K562 (cell line): ENCODE measurements around the gene URM1. TPM values are rescaled to one million over a fixed set of nuclear protein-coding genes. Genes with fewer than 3 reads are reported as not detected.

Experiments used
- ESRRA ChIP-seq: fragments of 450-650 bp; IDR thresholded peaks from 2 replicates; pipeline ENCODE4 v1.6.1; 2014; ENCODE audit warnings: low read depth, mild to moderate bottlenecking, moderate library complexity, borderline replicate concordance
- GTF2E2 ChIP-seq: fragments of 200-800 bp; sonication (Bioruptor generic); IDR thresholded peaks from 2 replicates; pipeline ENCODE4 v1.6.1; 2016; ENCODE audit warnings: missing genetic modification characterization, missing compliant biosample characterization
- HDAC2 ChIP-seq: fragments of 450-650 bp; IDR thresholded peaks from 2 replicates; pipeline ENCODE4 v1.6.1; 2016; ENCODE audit warnings: mild to moderate bottlenecking
- HDAC3 ChIP-seq: fragments of 450-650 bp; IDR thresholded peaks from 2 replicates; pipeline ENCODE4 v1.6.1; 2018; ENCODE audit warnings: borderline replicate concordance, mild to moderate bottlenecking, moderate library complexity; ENCODE audit not compliant: partially characterized antibody
- LARP7 ChIP-seq: fragments of 450-650 bp; IDR thresholded peaks from 2 replicates; pipeline ENCODE4 v1.6.1; 2016
- MTA1 ChIP-seq: fragments of 450-650 bp; IDR thresholded peaks from 2 replicates; pipeline ENCODE4 v1.6.1; 2017; ENCODE audit warnings: borderline replicate concordance
- NELFE ChIP-seq: IDR thresholded peaks from 2 replicates; pipeline ENCODE4 v1.6.1; 2011; ENCODE audit warnings: mild to moderate bottlenecking; ENCODE audit not compliant: insufficient read depth, insufficient read length
- NRF1 ChIP-seq, 2 experiments: fragments of 450-650 bp; IDR thresholded peaks in 1 of 2; conservative IDR thresholded peaks in 1 of 2; 2 replicates each; pipeline ENCODE4 v1.6.1; 2014; ENCODE audit warnings: mild to moderate bottlenecking in 2 of 2
- TFAM ChIP-seq: fragments of 250-450 bp; sonication (Bioruptor Pico); conservative IDR thresholded peaks from 2 replicates; pipeline ENCODE4 v1.5.0; 2021; ENCODE audit warnings: mild to moderate bottlenecking, moderate library complexity
- YY1 ChIP-seq, 3 experiments: IDR thresholded peaks; 2 replicates each; pipeline ENCODE4 v1.6.1; 2011; ENCODE audit warnings: low read length in 2 of 3, mild to moderate bottlenecking in 2 of 3, moderate library complexity in 2 of 3, borderline replicate concordance in 1 of 3, control low read depth in 1 of 3, low read depth in 1 of 3; ENCODE audit not compliant: insufficient read depth in 3 of 3, insufficient replicate concordance in 2 of 3, control insufficient read depth in 1 of 3, insufficient read length in 1 of 3; ENCODE audit errors: extremely low read depth in 1 of 3
- ZNF668 ChIP-seq: fragments of 250-450 bp; sonication (Bioruptor Pico); IDR thresholded peaks from 2 replicates; pipeline ENCODE4 v1.8.0; 2022; ENCODE audit warnings: mild to moderate bottlenecking, inconsistent platforms
- polyA plus RNA-seq, 8 experiments: library from polyadenylated mRNA; depleted of rRNA in 4 of 8; stranded (reverse) in 5 of 8; unstranded in 3 of 8; fragments of >200 nt; fragmentation: Nextera tagmentation in 2 of 8; fragmentation: Illumina TruSeq in 1 of 8; extraction: Ambion mirVana in 2 of 8; extraction: Trizol in 1 of 8; gene quantifications; 2 replicates each; pipeline versions ENCODE4 v1.2.1 to v1.2.3, GENCODE V29; 2011 to 2014; ENCODE audit warnings: inconsistent platforms in 1 of 8, missing spikeins in 1 of 8
- total RNA-seq, 7 experiments: library from RNA; depleted of rRNA in 6 of 7; stranded (reverse); fragments of >200 nt in 6 of 7; fragmentation: Illumina TruSeq in 2 of 7; extraction: Trizol in 2 of 7; gene quantifications; 2 replicates each; pipeline versions ENCODE4 v1.2.1 to v1.2.3, GENCODE V29; 2011 to 2021; ENCODE audit warnings: low replicate concordance in 1 of 7
- TF ChIP-seq, protein P1 (sequence below): fragments of 450-650 bp; IDR thresholded peaks from 2 replicates; pipeline ENCODE4 v1.6.1; 2016; ENCODE audit warnings: mild to moderate bottlenecking, moderate library complexity
- TF ChIP-seq, protein P2 (sequence below): fragments of 250-450 bp; sonication (Bioruptor Pico); IDR thresholded peaks from 2 replicates; pipeline ENCODE4 v1.5.1; 2021; ENCODE audit warnings: mild to moderate bottlenecking

Gene URM1
- total and polyA plus RNA-seq, 9 of the 15 experiments (the other 6 are each of a cell fraction or from before 2014, with no cell fraction given): 10.1 to 88.9 (median 53.3) TPM

DNA sequence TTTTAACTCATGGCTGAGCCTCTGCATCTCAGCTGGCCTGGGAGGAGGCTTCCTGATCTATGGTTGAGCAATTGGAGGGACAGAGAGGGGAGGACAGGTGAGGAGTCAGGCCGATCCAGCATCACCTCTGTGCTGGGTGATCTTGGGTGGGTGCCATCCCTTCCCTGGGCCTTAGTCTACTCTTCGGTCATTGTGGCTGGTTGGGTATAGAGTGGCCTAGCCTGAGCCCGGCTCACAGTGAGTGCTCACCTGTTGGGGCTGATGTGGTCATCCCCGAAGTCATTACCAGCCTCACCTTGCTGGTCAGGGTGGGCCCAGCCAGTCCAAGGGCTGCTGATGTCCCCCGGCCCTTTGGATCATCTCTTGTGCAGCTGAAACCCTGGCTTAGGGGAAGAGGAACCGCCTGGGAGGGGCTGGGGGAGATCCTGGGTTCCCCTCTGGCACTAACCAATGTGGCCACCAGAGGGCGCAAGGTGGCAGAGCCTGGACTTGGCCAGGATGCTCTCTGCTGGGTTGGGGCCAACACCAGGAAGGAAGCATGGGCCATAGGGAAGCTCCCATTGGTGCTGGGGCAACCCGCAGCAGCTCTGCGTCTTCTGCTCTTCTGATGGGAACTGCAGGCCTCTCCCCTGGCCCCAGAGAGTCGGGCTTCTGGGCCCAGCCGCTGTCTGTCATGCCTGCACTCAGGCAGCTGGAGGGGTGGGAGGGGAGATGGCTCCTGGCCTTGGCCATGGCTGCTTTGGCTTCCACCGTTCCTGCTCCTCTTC is 67.4 kb downstream of the URM1 start (continued):
- TF ChIP-seq, protein P1, sequence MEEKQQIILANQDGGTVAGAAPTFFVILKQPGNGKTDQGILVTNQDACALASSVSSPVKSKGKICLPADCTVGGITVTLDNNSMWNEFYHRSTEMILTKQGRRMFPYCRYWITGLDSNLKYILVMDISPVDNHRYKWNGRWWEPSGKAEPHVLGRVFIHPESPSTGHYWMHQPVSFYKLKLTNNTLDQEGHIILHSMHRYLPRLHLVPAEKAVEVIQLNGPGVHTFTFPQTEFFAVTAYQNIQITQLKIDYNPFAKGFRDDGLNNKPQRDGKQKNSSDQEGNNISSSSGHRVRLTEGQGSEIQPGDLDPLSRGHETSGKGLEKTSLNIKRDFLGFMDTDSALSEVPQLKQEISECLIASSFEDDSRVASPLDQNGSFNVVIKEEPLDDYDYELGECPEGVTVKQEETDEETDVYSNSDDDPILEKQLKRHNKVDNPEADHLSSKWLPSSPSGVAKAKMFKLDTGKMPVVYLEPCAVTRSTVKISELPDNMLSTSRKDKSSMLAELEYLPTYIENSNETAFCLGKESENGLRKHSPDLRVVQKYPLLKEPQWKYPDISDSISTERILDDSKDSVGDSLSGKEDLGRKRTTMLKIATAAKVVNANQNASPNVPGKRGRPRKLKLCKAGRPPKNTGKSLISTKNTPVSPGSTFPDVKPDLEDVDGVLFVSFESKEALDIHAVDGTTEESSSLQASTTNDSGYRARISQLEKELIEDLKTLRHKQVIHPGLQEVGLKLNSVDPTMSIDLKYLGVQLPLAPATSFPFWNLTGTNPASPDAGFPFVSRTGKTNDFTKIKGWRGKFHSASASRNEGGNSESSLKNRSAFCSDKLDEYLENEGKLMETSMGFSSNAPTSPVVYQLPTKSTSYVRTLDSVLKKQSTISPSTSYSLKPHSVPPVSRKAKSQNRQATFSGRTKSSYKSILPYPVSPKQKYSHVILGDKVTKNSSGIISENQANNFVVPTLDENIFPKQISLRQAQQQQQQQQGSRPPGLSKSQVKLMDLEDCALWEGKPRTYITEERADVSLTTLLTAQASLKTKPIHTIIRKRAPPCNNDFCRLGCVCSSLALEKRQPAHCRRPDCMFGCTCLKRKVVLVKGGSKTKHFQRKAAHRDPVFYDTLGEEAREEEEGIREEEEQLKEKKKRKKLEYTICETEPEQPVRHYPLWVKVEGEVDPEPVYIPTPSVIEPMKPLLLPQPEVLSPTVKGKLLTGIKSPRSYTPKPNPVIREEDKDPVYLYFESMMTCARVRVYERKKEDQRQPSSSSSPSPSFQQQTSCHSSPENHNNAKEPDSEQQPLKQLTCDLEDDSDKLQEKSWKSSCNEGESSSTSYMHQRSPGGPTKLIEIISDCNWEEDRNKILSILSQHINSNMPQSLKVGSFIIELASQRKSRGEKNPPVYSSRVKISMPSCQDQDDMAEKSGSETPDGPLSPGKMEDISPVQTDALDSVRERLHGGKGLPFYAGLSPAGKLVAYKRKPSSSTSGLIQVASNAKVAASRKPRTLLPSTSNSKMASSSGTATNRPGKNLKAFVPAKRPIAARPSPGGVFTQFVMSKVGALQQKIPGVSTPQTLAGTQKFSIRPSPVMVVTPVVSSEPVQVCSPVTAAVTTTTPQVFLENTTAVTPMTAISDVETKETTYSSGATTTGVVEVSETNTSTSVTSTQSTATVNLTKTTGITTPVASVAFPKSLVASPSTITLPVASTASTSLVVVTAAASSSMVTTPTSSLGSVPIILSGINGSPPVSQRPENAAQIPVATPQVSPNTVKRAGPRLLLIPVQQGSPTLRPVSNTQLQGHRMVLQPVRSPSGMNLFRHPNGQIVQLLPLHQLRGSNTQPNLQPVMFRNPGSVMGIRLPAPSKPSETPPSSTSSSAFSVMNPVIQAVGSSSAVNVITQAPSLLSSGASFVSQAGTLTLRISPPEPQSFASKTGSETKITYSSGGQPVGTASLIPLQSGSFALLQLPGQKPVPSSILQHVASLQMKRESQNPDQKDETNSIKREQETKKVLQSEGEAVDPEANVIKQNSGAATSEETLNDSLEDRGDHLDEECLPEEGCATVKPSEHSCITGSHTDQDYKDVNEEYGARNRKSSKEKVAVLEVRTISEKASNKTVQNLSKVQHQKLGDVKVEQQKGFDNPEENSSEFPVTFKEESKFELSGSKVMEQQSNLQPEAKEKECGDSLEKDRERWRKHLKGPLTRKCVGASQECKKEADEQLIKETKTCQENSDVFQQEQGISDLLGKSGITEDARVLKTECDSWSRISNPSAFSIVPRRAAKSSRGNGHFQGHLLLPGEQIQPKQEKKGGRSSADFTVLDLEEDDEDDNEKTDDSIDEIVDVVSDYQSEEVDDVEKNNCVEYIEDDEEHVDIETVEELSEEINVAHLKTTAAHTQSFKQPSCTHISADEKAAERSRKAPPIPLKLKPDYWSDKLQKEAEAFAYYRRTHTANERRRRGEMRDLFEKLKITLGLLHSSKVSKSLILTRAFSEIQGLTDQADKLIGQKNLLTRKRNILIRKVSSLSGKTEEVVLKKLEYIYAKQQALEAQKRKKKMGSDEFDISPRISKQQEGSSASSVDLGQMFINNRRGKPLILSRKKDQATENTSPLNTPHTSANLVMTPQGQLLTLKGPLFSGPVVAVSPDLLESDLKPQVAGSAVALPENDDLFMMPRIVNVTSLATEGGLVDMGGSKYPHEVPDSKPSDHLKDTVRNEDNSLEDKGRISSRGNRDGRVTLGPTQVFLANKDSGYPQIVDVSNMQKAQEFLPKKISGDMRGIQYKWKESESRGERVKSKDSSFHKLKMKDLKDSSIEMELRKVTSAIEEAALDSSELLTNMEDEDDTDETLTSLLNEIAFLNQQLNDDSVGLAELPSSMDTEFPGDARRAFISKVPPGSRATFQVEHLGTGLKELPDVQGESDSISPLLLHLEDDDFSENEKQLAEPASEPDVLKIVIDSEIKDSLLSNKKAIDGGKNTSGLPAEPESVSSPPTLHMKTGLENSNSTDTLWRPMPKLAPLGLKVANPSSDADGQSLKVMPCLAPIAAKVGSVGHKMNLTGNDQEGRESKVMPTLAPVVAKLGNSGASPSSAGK: no peak
- TF ChIP-seq, protein P2, sequence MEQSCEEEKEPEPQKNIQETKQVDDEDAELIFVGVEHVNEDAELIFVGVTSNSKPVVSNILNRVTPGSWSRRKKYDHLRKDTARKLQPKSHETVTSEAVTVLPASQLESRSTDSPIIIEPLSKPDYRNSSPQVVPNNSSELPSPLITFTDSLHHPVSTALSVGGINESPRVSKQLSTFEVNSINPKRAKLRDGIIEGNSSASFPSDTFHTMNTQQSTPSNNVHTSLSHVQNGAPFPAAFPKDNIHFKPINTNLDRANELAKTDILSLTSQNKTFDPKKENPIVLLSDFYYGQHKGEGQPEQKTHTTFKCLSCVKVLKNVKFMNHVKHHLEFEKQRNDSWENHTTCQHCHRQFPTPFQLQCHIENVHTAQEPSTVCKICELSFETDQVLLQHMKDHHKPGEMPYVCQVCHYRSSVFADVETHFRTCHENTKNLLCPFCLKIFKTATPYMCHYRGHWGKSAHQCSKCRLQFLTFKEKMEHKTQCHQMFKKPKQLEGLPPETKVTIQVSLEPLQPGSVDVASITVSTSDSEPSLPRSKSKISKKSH (CRISPR knock-in tag): no peak
- peak in 1 of 3 experiments; percentile 35 for TF ChIP-seq YY1 (IDR thresholded peaks at IDR 0.05; ENCODE audit: borderline replicate concordance in 1 of 3, control insufficient read depth in 1 of 3, extremely low read depth in 1 of 3, insufficient read depth in 3 of 3, insufficient read length in 1 of 3, insufficient replicate concordance in 2 of 3, low read depth in 1 of 3, low read length in 2 of 3)
- no peak for TF ChIP-seq HDAC3
- 0 out of 4 replicates have a peak, but pooled peaks of 1 of the 2 experiments have one; percentile 6 for TF ChIP-seq NRF1 (conservative IDR thresholded peaks at IDR 0.05 in 1 of 2, IDR thresholded peaks at IDR 0.05 in 1 of 2)
- TF ChIP-seq GTF2E2: no peak
- TF ChIP-seq ZNF668 (CRISPR knock-in tag): no peak
- no peak for TF ChIP-seq MTA1
- no peak for TF ChIP-seq TFAM (CRISPR knock-in tag)
- TF ChIP-seq LARP7: no peak
- no peak for TF ChIP-seq NELFE
- no peak for TF ChIP-seq HDAC2
- TF ChIP-seq ESRRA: 0 out of 2 replicates have a peak, but pooled peaks have one; percentile 16
